ENCODE results near the gene DGKG.

The DGKG gene

DNA sequence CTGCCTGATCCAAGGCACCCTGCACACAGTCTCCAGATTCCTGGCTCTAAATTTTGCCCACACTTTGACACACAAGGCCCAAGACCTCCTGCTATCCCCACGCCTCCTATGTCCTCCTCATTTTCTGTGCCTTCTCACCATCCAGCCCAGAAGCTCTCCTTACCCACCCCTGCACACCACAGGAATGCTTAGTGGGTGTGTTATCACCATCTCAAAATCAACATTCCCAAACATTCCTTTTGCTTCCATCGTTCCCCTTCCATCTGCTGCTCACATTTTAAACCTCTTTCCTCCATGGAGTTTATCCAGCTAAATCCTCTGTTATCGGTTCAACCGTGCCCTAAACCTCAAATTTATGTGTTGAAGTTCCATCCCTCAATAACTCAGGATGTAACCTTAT lies 43.9 kb downstream of the DGKG start:
- DNase-seq (ENCODE audit: low read depth), result no peak

DNA sequence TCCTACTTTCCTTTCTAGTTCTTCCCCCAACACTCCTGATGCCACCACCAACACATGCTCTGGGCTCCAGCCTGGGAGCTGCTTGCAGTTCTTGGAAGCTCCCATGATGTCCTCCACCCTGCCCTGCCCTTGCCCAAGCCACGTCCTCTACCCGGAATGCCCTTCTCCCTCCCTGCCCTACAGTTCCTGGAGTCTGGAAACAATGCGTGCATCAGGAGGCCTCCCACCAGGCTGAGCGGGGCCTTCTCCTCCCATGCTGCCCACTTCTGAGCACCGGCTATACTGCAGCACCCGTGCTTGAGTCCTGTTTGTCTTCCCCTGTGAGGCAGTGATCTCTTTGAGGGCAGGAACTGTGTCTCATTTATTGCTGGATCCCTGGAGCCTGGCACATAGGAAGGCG lies 44.6 kb downstream of the DGKG start:
- no peak for DNase-seq (ENCODE audit: low read depth)

DNA sequence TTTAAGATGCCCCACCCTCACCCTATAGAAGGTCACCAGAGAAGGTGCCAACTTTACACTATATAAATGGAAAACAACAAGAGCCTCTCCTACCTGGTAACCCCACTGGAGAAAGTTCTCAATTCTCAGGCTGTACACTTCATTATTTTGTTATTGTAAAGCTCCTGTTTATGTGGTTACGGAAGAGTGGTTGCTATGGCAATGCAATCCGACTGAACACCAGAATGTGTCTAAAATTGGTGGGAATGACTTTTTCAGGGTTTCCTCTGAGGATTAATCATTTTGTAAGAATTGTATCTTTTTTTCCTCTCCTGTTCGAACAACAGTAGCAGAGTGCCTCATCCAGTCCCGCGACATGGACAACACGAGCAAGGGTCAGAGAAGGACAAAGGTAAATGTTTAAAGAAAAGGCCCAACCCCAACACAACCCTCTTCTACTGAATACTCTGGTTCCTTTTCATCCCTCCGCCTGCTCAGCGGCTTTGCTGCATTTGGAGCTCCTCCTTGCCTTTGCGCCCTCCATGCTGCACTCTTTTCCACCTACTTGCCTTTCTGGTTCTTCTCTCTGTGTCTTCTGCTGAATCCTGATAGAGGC lies 45.3 kb downstream of the DGKG start:
- DNase-seq (ENCODE audit: low read depth), result no peak

DNA sequence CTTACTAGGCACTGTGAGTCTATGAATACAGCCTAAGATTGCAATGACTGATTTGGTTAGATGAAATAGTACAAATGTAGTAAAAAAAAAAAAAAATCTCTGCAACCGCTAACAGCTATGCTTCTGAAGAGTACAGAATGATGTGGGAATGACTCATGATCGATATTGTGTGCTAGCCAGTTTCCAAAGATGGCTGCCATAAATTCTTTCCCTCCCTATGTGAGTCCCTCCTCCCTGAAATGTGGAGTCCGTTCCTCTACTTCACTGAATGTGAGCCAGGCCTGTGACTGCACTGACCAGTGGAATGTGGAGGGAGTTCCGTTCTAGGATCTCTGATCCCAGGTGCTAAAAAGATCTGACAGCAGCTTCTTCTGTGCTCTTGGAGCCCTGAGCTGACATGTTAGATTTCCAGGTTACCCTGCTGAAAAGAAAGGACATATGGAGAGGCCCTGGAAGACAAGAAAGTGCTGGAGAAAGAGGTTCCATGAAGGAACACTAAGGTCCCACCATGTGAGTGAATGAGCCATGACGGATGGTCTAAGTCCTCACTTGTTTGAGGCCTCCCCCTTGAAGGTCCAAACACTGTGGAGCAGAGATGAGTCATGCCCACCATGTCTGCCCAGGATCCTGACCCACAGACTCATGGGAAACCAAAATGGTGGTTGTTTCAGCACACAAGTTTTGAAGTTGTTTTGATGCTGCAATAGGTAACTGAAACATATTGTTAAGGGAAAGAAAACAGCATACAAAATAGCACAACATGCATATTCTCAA lies 46.3 kb downstream of the DGKG start:
- DNase-seq (ENCODE audit: low read depth), result no peak

DNA sequence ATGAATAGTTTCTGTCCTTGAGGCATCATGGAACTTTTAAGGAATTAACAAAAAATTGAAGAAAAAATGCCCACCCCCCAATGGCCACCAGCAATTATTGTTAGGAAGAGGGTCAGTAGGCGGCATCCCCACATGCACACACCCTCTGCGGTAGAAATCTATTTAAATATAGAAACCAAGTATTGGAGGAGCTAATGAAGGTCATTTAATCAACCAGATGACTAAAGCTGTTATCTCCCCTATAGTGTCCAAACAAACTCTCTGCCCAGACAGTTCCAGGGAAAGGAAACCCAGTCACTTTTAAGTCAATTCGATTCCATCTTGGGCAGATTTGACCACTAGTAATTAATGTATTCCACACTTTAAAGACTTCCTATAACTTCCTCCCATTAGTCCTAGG lies 47.1 kb downstream of the DGKG start:
- DNase-seq (ENCODE audit: low read depth), result no peak

DNA sequence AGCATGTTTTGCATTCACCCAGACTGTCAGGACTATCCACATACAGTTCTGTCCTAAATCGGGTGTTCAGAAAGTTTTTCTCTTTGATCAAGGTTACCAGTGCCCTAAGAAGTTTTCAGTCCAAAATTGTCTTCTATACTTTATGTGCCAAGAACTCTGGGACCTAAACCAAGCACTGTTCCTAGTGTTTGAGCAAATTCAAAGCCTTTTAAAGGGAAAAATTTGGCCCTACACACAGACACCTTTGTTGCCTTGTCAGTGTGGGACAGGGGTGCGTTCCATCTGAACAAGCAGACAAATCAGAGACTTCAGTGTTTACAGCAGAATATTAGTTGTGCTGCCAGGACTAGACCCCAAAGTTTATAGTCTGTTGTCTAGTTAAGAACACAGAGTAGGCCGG lies 50.6 kb downstream of the DGKG start:
- DNase-seq (ENCODE audit: low read depth), result no peak

DNA sequence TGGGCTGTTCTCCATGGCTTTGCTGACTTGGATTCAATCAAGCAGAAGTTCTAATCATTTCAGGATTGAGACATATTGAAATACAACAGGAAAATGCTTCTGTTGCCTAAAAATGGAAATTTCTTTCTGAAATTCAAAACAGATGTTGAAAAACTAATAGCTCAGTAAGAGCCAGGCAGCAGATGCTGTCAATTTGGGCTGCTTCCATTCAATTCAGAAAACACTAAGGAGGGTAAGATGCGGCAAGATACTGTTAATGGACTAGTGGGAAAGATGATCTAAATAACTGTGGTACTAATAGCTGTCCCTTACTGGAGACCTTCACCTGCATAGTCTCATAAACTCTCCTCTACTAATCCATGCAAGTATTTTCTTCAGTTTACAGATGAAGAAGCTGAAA lies 53.5 kb downstream of the DGKG start:
- no peak for DNase-seq (ENCODE audit: low read depth)

DNA sequence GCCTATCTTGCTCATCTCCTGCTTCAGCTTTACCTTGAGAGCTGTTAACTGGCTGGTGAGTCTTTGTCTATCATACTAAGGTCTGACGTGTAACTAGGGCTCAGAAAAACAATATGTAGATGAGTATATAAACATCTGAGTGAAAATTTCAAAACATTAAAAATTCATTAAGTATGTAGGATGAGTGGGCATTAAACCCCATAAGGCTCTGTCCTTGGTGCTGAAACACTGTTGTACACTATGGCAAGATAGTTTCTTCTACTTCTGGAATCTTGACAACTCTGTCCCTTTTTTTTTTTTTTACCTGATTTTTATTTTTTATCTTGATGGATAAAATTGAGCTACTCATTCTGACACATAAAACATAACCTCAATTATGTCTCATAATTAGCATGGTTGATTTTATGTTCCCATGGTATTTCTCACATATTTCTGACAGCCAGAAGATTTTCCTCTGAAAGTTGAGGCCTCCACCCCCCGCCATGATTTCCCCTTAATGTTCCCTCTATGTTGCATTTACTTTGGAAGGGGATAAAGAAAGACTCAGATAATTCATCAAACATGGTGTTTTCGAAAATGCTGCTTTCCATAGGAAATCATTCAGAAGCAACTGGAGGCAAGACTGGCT lies 54.3 kb downstream of the DGKG start:
- no peak for DNase-seq (ENCODE audit: low read depth)

DNA sequence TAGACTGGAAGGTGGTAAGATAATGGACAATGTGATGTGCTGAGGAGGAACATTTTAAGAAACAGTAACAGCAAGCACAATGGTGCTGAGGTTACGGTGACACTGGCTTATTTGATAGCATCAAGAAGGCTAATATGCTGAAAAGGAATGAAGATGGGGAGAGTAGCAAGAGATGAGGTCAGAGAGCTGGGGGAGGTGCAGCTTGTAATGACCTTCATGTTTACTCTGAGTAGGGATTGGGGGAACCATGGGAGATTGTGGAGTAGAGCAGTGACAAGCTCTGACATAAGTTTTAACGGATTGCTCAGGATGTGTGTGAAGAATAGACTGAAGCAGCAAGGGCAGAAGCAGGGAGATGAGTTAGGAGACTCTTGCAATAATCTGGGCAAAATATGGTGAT lies 56.7 kb downstream of the DGKG start:
- no peak for DNase-seq (ENCODE audit: low read depth)

DNA sequence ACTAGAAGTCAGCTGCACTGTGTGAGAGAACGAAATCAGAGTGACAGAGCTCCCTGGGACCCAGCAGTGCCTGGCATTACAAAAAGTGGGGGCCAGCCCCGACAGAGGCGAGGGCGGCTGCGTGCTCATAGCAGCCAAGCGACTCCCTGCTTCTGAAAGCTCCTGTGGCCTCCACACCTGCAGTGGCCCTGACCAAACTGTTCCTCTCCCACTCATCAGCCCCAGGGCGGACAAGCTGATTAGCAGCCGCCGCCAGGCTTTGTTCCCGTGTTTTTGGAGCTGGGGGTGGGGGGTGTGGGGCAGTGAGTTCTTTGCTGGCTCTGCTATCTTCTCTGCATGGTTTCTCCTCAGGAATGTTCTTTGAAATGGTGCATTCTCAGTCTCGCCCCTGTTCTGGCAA lies 58.1 kb downstream of the DGKG start:
- DNase-seq (ENCODE audit: low read depth), result no peak

DNA sequence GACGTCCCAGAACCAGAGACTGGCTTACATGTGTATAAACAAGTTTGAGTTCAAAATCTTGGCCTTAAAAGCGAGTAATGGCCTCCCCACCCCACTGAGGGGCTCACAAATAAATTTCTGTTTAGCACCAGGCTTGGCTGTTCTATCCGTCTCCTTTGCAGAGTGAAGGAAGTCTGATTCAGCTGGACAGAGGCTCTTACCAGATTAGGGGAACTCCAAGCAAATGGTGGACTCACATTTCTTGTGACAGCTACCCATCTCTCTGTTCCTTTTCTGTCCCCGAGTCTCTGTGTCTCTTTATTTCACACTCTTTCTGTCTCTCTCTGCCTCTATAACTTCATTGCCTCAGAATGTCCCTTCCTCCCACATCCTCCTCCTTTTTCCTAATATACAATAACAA lies 62.7 kb downstream of the DGKG start:
- DNase-seq (ENCODE audit: low read depth), result no peak

DNA sequence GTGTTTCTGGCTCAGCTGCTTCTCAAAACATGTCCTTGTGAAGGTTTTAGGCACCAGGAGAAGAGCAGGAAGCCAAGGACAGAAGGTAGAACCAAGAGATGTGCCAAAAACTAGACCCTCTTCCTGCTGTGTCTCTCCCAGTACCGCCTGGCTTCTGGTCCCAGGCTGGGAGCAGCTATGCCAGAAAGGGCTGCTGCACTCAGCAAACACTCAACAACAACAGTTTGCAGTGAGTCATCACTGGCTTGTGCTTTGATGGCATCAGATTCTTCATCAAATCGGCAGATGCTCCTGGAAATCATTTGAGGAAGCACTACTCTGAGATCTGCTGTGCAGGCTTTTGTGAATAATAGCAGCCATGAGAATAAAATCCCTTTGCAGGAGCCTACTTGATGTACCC lies 63.2 kb downstream of the DGKG start:
- no peak for DNase-seq (ENCODE audit: low read depth)

DNA sequence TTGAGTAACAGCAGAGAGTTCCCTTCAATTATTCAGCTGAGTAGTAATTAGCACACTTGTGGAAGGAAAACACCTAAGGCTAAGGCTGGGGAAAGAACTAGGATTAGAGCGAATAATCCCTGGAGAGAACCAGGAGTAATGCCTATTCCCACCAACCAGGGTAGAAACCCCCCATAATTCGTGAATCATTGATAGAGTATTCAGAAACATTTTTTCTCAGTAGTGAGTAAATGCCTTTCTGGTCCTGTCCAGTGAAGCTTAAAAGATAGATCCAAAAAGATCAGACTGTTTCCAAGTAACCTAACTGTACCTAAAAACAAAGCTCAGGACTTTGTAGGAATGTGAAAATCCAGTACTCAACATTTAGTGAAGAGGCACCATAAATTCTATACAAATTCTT lies 71.2 kb downstream of the DGKG start:
- no peak for DNase-seq (ENCODE audit: low read depth)

DNA sequence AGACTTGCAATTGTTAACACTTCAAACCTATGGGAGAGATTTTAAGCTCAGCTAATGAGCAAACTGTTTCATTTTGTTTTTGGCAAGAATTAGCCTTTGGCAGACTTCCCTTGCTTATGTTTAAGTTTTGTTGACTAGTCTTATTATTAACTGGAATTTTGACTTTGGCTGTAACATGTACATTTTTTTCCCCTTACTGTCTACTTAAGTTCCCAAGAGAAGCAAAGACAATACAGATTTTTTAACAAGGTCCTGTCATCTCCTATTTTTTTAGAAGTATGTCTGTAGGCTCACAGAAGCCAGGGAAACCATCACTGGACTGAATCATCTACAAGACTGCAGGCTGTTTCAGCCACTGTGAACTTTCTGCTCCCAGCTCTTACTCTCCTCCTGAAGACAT lies 74.3 kb downstream of the DGKG start:
- no peak for DNase-seq (ENCODE audit: low read depth)

DNA sequence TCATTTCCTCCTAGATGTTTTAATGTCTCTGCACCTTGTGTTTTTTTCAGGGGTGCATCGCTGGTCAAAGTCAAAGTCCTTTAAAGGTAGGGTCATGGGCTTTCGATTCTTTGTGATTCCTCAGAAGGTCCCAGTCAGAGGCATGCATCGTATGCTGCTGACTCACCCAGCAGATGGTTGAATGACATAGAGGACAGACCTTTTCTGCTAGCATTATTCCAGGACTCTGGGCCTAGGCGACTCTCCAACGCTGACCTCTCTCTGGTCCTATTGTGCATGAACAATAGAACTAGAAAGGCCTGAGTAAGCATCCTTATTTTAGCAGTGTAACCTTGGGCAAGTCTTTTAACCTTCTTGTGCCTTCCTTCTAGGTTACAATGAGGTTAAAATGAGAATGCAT lies 75.9 kb downstream of the DGKG start:
- DNase-seq (ENCODE audit: low read depth), result no peak

DNA sequence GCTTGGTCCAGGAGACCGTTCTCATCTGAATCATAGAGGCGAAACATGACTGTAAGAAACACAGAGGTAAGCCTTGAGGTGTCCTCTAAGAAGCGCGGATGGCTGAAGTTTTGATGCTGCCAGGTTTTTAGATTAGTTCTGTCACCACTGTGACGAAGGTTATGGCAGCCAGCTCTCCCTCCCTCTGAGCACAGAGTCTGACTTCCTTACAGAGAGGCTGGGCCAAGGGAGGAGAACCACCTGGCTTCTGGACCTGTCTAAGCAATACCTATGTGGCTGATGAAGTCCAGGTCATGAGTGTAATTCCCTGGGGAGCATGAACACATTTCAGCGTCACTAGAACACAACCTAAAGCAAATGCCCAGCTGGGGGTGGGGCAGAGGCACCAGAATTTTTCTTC lies 77.4 kb downstream of the DGKG start:
- no peak for DNase-seq (ENCODE audit: low read depth)

DNA sequence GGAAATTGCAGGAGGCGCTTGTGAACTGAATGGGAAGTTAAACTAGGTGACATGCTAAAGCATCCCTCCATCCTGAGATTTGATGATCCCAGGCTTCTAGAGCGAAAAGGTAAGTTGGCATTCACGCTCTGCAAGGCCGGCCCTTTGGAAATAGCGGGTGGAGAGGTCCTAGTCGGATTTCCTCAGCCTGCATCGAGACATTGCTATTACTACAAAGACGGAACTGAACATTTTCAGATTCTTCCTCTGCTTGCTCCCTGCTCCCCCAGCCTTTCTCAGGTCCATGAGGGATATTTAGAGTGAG lies 77.7 kb downstream of the DGKG start:
- no peak for DNase-seq (ENCODE audit: low read depth)

DNA sequence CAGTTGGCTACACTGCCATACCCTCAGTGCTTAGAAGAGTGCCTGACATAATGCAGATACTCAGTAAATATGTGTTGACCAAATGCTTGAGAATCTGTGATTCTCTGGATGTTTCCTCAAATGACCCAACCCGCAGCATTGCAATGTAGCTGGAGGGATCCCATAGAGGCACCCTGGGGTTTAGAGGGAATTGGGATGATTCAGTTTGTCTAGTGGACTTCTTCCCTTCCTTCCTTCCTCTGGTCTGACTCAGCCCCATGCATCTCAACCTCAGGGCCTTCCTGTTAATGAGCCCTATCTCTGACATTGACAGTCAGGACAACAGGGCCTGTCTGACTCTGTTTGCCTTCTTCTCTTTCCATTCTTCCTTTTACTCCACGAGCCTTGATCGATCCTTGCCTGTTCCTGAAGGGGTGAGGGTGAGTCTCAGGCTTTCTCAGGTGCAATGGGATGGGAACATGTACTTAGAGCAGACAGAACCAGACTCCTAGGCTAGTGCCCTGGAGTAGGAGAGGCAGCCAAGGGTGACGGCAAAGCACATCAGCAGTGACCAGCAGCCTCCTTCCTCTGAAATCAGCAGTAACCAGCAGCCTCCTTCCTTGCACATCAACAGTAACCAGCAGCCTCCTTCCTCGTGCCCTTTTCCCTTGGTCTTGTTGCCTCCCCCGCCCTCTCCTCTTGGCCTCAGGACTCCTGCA lies 78.2 kb downstream of the DGKG start:
- no peak for DNase-seq (ENCODE audit: low read depth)

DNA sequence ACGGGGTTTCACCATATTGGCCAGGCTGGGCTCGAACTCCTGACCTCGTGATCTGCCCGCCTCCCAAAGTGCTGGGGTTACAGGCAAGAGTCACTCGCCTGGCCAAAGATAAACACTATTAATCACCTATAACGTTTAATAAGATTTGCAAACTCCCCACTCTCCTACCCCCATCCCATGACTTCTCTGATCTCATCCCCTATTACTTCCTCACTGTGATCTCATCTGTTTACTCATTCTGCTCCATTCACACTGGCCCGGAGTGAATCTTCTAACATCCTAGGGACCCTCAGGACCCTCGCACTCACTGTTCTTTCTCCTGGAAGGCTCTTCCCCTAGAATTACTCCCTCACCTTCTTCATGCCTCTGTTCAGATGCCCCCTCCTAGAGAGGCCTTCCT lies 78.9 kb downstream of the DGKG start:
- DNase-seq (ENCODE audit: low read depth), result no peak

DNA sequence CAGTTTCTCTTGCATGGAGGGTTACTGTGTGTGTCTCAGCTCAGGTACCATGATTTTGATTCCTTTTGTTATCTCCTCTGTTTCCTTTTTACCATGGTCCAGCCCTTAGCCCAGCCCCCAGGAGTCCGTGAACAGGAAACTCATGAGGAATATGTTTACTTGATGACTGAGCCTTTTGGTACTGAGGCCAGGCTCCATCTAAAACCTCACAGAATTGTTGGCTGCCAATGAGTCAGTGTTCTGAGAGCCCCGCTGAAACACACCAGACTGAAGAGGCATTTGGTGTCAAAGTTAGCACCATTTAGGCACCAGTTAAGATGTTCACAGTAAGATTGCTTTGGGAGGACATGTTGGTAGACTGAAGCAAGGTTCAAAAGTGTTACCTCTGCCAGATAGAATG lies 80.9 kb downstream of the DGKG start:
- DNase-seq (ENCODE audit: low read depth), result no peak

DNA sequence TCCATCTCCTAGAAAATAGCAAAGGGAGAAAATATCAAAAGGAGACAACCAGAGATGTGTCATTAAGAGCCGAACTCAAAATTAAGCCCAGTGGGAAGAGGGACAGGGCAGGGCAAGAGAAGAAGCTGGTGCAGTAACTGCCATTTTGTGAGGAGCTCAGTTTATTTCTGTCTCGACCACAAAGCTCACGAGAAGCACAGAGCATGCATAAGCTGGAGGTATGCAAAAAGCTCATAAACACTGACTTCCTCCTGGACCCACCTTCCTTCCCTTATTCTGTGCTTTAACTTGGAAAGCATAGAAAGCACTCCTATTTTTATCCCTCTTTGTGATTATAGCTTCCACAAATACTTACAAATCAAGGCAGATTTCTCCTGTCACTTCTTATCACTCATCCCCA lies 81.3 kb downstream of the DGKG start:
- no peak for DNase-seq (ENCODE audit: low read depth)

DNA sequence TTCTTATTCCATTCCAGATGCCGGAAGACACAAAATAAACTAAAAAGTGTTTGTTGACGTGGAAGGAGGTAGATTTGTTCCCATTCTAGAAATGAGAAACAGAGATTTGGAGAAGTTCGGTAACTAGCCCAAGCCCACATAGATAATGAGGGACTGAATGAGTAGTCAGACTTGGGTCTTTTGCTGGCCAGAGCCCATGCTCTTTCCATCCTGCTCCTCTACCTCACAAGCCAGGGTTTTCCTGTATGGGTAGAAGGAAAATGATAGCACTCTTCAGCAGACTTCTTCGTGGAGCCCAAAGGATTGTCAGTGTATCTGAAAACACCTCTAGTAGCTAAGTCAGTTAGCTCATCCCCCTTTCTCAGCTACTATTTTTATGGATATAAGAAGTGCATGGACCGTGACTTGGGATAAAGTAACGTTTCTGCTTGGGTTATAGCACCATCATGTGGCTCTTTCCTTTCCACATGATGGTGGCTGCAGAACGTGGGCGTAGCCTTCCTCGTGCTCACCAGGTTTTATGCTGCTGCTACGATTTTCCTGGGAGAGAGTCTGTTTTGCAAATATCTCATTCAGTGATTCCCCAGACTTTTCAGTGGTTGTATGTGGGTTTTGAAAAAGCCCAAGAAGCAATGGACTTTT lies 84.6 kb downstream of the DGKG start:
- no peak for DNase-seq (ENCODE audit: low read depth)

DNA sequence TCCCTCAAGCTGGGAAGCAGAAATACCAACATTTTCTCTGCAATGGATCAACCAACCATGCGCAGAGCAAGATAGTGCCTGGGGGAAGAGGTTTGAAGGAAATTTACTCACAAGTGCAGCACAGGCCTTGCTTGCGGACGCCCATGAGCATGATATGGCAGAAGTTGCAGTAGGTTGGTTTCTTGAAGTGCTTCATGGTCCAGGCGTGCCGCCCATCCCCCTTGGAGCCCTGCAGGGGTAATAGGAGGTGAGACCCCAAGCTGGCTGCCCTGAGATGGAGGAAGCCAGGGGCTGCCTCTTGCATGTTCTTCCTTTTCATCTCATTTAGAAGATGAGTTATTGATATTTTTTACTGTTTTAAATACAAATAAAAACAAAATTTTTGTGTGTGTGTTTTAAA lies 86.6 kb downstream of the DGKG start:
- DNase-seq (ENCODE audit: low read depth), result no peak
